ENCODE results near the gene SUN1. TPM values are rescaled to one million over a fixed set of nuclear protein-coding genes. Genes with fewer than 3 reads are reported as not detected.

Gene SUN1
- total and polyA plus RNA-seq, 2 experiments from 2014 or later, result 63.3 to 145 TPM

GRCh38 chr7:885261-885892 is 53.1 kb downstream of the SUN1 start:
- Mint-ChIP-seq H3K27ac (peak overlapping the region; percentile 77), H3K9me3 (no peaks in the 10 kb centered on the region), H3K4me3 (no peak overlapping the region), H3K4me1 (peaks cover 15% of the 10 kb centered on the region), H3K36me3 (ENCODE audit: low read depth) (peaks cover 27% of the 10 kb centered on the region), H3K27me3 (ENCODE audit: insufficient read depth, low read depth, poor library complexity) (peaks cover 2% of the 10 kb centered on the region)
- H3F3A ChIP-seq (replicated peaks; ENCODE audit: low read depth), result no peaks in the 10 kb centered on the region
- no peak; the same call in 2 of the 3 replicates for ATAC-seq
- peaks cover 90% of the 10 kb centered on the region for H3K79me2 ChIP-seq (replicated peaks; ENCODE audit: insufficient read depth)
- no peak overlapping the region for H3K4me2 ChIP-seq
- H3K36me3 ChIP-seq (ENCODE audit: insufficient read depth), result no peaks in the 10 kb centered on the region
- no peaks in the 10 kb centered on the region for H3K27me3 ChIP-seq (ENCODE audit: insufficient read depth)
- H4K20me1 ChIP-seq (replicated peaks; ENCODE audit: insufficient read depth), result peaks cover 32% of the 10 kb centered on the region
- H3K9me2 ChIP-seq (ENCODE audit: insufficient read depth), result no peaks in the 10 kb centered on the region
- H2AFZ ChIP-seq, result no peak overlapping the region
- no peaks in the 10 kb centered on the region; the same call in 1 of the 2 replicates for H3K4me1 ChIP-seq (ENCODE audit: insufficient read depth)
- no peak for TF ChIP-seq STAT1 (IDR thresholded peaks at IDR 0.05; ENCODE audit: unreplicated experiment)
- TF ChIP-seq REST (IDR thresholded peaks at IDR 0.05; ENCODE audit: unreplicated experiment), result no peak
- TF ChIP-seq EZH2phosphoT487 (IDR thresholded peaks at IDR 0.05; ENCODE audit: unreplicated experiment), result no peak
- TF ChIP-seq ZNF331 (CRISPR knock-in tag; IDR thresholded peaks at IDR 0.05; ENCODE audit: low read depth), result no peak
- no peak for TF ChIP-seq CTCF (conservative IDR thresholded peaks at IDR 0.05; ENCODE audit: low read depth in 2 of 2)
- no peak for TF ChIP-seq JUNB (IDR thresholded peaks at IDR 0.05; ENCODE audit: unreplicated experiment)
- TF ChIP-seq ZNF462 (CRISPR knock-in tag; IDR thresholded peaks at IDR 0.05), result no peak
- no peak for TF ChIP-seq ETS1 (IDR thresholded peaks at IDR 0.05)
- TF ChIP-seq POLR2AphosphoS5 (IDR thresholded peaks at IDR 0.05; ENCODE audit: low read depth), result no peak
- TF ChIP-seq ZNF114 (CRISPR knock-in tag; IDR thresholded peaks at IDR 0.05), result no peak
- no peak for TF ChIP-seq CREB1 (CRISPR knock-in tag; IDR thresholded peaks at IDR 0.05; ENCODE audit: low read depth)
- no peak for TF ChIP-seq EZH2 (IDR thresholded peaks at IDR 0.05; ENCODE audit: low read depth, unreplicated experiment)
- no peak for TF ChIP-seq NANOG (IDR thresholded peaks at IDR 0.05; ENCODE audit: borderline replicate concordance)
- 0 out of 2 replicates have a peak overlapping the region, but pooled peaks have one; percentile 32 for H3K27ac ChIP-seq (ENCODE audit: low read depth)
- H3K4me3 ChIP-seq, result no peak overlapping the region
- no peak for DNase-seq (ENCODE audit: low spot score)

Measured in GM23338 (cell line).